HL-60 (cell line): ENCODE measurements around the gene PTPRK.

Experiments
- DNase-seq, 2 experiments: peaks; one replicate each; pipeline ENCODE4 v3.0.0-alpha.2; 2010 to 2020; ENCODE audit warnings: low read depth in 1 of 2, low spot score in 1 of 2
- H3K27ac ChIP-seq: fragments of 250-450 bp; sonication (Bioruptor Pico); replicated peaks from 2 replicates; pipeline ENCODE4 v1.5.1; 2020; ENCODE audit warnings: mild to moderate bottlenecking, moderate library complexity
- H3K27me3 ChIP-seq: fragments of 250-450 bp; sonication (Bioruptor Pico); 2 replicates; pipeline ENCODE4 v1.5.1; 2021; ENCODE audit warnings: mild to moderate bottlenecking, moderate library complexity; ENCODE audit not compliant: insufficient read depth, poor library complexity, severe bottlenecking
- H3K4me3 ChIP-seq: replicated peaks from 2 replicates; pipeline ENCODE4 v1.5.1; 2011; ENCODE audit warnings: mild to moderate bottlenecking, control low read depth, low read length; ENCODE audit not compliant: insufficient read depth
- GABPA ChIP-seq: IDR thresholded peaks from 2 replicates; pipeline ENCODE4 v1.6.1; 2012; ENCODE audit warnings: low read depth
- POLR2AphosphoS5 ChIP-seq: IDR thresholded peaks from 2 replicates; pipeline ENCODE4 v1.6.1; 2012; ENCODE audit warnings: low read depth
- SPI1 ChIP-seq: IDR thresholded peaks from 2 replicates; pipeline ENCODE4 v1.6.1; 2012; ENCODE audit warnings: low read depth, mild to moderate bottlenecking, borderline replicate concordance
- TF ChIP-seq, protein P1 (sequence below): IDR thresholded peaks from 2 replicates; pipeline ENCODE4 v1.6.1; 2012; ENCODE audit warnings: low read depth; ENCODE audit not compliant: insufficient replicate concordance
- TF ChIP-seq, protein P2 (sequence below): IDR thresholded peaks from one replicate; pipeline ENCODE4 v1.5.1; 2011; ENCODE audit warnings: low read length, control low read depth, inconsistent platforms; ENCODE audit not compliant: insufficient read depth

Gene PTPRK

DNA sequence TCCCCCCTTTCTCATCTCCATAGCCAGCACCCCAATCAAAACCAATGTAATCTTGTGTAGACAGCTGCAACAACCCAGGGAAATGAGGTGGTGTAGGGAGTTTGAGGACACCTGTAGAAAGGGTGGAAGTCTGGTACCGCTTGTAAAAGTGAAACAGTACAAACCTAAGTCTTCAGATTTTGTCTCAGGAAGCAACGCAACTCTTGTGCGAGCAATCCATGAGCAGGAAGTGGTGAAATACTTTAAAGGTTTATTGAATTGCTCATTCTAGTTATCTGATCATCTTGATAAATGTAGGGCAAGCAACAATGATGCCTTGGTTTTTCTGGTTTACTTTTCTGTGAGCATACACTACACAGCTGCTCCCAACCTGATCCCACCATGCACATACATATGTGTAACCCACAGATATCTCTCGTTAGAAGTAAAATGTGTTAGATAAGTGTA lies 548.4 kb downstream of the PTPRK start:
- Histone ChIP-seq H3K4me3 (no peak overlapping the region), H3K27ac (no peak overlapping the region), H3K27me3 (no peaks in the 10 kb centered on the region)
- TF ChIP-seq SPI1 (no peak), GABPA (no peak), POLR2AphosphoS5 (no peak)
- TF ChIP-seq, protein P1, sequence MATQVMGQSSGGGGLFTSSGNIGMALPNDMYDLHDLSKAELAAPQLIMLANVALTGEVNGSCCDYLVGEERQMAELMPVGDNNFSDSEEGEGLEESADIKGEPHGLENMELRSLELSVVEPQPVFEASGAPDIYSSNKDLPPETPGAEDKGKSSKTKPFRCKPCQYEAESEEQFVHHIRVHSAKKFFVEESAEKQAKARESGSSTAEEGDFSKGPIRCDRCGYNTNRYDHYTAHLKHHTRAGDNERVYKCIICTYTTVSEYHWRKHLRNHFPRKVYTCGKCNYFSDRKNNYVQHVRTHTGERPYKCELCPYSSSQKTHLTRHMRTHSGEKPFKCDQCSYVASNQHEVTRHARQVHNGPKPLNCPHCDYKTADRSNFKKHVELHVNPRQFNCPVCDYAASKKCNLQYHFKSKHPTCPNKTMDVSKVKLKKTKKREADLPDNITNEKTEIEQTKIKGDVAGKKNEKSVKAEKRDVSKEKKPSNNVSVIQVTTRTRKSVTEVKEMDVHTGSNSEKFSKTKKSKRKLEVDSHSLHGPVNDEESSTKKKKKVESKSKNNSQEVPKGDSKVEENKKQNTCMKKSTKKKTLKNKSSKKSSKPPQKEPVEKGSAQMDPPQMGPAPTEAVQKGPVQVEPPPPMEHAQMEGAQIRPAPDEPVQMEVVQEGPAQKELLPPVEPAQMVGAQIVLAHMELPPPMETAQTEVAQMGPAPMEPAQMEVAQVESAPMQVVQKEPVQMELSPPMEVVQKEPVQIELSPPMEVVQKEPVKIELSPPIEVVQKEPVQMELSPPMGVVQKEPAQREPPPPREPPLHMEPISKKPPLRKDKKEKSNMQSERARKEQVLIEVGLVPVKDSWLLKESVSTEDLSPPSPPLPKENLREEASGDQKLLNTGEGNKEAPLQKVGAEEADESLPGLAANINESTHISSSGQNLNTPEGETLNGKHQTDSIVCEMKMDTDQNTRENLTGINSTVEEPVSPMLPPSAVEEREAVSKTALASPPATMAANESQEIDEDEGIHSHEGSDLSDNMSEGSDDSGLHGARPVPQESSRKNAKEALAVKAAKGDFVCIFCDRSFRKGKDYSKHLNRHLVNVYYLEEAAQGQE, result no peak
- TF ChIP-seq, protein P2, sequence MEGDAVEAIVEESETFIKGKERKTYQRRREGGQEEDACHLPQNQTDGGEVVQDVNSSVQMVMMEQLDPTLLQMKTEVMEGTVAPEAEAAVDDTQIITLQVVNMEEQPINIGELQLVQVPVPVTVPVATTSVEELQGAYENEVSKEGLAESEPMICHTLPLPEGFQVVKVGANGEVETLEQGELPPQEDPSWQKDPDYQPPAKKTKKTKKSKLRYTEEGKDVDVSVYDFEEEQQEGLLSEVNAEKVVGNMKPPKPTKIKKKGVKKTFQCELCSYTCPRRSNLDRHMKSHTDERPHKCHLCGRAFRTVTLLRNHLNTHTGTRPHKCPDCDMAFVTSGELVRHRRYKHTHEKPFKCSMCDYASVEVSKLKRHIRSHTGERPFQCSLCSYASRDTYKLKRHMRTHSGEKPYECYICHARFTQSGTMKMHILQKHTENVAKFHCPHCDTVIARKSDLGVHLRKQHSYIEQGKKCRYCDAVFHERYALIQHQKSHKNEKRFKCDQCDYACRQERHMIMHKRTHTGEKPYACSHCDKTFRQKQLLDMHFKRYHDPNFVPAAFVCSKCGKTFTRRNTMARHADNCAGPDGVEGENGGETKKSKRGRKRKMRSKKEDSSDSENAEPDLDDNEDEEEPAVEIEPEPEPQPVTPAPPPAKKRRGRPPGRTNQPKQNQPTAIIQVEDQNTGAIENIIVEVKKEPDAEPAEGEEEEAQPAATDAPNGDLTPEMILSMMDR, result no peak
- no peak for DNase-seq

DNA sequence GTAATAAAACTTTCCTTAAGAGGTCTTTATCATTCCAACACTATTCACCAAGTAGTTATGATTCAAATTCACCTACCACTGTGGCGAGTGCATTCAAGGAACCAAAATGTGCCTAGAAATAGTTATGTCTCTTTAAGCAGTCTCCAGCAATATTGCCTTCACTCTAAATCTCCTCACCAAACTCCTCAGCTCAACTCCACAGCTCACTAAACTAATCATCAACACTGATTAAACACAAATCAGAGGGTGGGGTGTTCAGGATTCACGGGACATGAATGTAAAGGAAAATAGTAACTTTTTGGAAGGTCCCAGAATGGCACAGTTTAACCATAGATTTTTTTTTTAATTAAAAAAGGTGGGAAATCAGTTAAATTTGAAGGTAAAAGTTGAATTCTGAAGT lies 549.0 kb downstream of the PTPRK start:
- no peak overlapping the region for H3K27ac ChIP-seq
- H3K4me3 ChIP-seq, result no peak overlapping the region
- TF ChIP-seq, protein P1, result no peak
- TF ChIP-seq POLR2AphosphoS5, result no peak
- no peak for TF ChIP-seq GABPA
- TF ChIP-seq, protein P2, result no peak
- TF ChIP-seq SPI1, result no peak
- DNase-seq, result no peak
- no peaks in the 10 kb centered on the region for H3K27me3 ChIP-seq

DNA sequence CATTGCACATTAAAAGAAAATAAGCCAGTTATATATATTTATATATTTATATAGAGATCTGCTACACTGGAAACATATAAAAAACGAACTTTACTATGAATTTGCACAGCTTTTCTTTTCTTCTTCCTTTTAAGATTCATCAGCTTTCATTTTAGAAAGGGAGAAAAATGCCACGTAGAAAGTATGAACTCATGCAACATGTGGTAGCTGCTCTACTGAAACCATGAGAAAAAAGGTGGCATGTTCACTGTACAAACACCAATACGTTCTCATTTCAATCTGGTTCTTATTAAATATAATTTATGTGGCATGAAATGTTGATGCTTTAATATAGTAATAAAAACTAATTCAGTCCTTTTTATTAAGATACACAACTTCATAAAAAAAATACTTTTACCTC lies 550.7 kb downstream of the PTPRK start:
- Histone ChIP-seq H3K27me3 (no peaks in the 10 kb centered on the region), H3K4me3 (no peak overlapping the region), H3K27ac (no peak overlapping the region)
- no peak for DNase-seq
- TF ChIP-seq POLR2AphosphoS5 (no peak), SPI1 (no peak), GABPA (no peak)
- TF ChIP-seq, protein P2, result no peak
- TF ChIP-seq, protein P1, result no peak
